Caki2 (cell line): ENCODE data around the gene NUDT16. TPM values are rescaled to one million over a fixed set of nuclear protein-coding genes. Genes with fewer than 3 reads are reported as not detected.

Experiments used
- DNase-seq: peaks from one replicate; pipeline ENCODE4 v3.0.0-alpha.2; 2015; ENCODE audit warnings: low read depth
- in situ Hi-C: cut with HindIII; loops from 2 replicates; pipeline ENCODE4 v1.10.0; 2016; ENCODE audit warnings: low sequenced_read_pairs, low pct_unique_long_range_greater_than_20kb, mixed read lengths
- total RNA-seq: library from RNA; depleted of rRNA; stranded (reverse); fragments of >200 nt; shearing (Covaris generic); gene quantifications from 2 replicates; pipeline ENCODE4 v1.2.3, GENCODE V29; 2014; ENCODE audit warnings: low replicate concordance; rRNA removed

The NUDT16 gene
- total RNA-seq, 1 experiment from 2014 or later: 6.4 TPM

GRCh38 chr3:131421957-131422498, 40.5 kb downstream of the NUDT16 start:
- in situ Hi-C loops: no loop called here
- no peak for DNase-seq

GRCh38 chr3:131427226-131427625, 45.7 kb downstream of the NUDT16 start:
- in situ Hi-C loops: no loop called here
- DNase-seq: no peak

- in situ Hi-C loops: no loop called here
- no peak for DNase-seq
Measured at GRCh38 chr3:131431754-131432153, 50.2 kb downstream of the NUDT16 start.

- DNase-seq: no peak
- in situ Hi-C loops: no loop called here
Measured at GRCh38 chr3:131432441-131432840, 50.9 kb downstream of the NUDT16 start.

GRCh38 chr3:131435000-131435399, 53.4 kb downstream of the NUDT16 start:
- in situ Hi-C loops: no loop called here

More at GRCh38 chr3:131435000-131435399, 53.4 kb downstream of the NUDT16 start:
- DNase-seq: no peak

Other genes with a start within 250 kb of the NUDT16 start
- 217 and 286 TPM in 2 replicates for gene MRPL3, start 121.2 kb downstream of the NUDT16 start, total RNA-seq